ENCODE data around the gene UBE2Z.

DNA sequence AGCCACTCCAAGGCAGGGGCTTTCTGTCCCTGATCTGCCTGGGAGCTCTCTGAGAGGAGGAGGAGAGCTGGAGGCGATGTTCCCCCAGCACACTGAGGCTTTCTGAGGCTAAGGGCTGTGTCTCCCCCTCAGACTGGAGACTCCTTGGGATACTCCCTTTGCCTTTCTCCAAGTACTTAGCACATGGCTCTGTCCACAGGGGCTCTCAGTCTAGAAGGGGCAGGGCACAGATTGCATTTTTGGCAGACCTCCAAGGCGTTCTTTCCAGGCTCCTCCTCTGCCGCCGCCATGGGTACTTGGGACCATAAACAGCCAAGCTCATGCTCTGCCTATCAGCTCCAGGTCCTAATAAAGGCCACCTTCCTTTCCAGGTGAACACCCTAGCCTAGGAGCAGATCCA is 62.0 kb downstream of the UBE2Z start:
- TF ChIP-seq, protein P1, sequence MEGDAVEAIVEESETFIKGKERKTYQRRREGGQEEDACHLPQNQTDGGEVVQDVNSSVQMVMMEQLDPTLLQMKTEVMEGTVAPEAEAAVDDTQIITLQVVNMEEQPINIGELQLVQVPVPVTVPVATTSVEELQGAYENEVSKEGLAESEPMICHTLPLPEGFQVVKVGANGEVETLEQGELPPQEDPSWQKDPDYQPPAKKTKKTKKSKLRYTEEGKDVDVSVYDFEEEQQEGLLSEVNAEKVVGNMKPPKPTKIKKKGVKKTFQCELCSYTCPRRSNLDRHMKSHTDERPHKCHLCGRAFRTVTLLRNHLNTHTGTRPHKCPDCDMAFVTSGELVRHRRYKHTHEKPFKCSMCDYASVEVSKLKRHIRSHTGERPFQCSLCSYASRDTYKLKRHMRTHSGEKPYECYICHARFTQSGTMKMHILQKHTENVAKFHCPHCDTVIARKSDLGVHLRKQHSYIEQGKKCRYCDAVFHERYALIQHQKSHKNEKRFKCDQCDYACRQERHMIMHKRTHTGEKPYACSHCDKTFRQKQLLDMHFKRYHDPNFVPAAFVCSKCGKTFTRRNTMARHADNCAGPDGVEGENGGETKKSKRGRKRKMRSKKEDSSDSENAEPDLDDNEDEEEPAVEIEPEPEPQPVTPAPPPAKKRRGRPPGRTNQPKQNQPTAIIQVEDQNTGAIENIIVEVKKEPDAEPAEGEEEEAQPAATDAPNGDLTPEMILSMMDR (conservative IDR thresholded peaks at IDR 0.05; ENCODE audit: low read depth, low read length), result no peak
- no peak for TF ChIP-seq RAD21 (IDR thresholded peaks at IDR 0.05; ENCODE audit: low read length)
- TF ChIP-seq SMC3 (IDR thresholded peaks at IDR 0.05; ENCODE audit: low read depth, low read length), result no peak
- no peak for TF ChIP-seq MXI1 (IDR thresholded peaks at IDR 0.05; ENCODE audit: borderline replicate concordance, low read depth, low read length)
- no peak for TF ChIP-seq POLR2A (IDR thresholded peaks at IDR 0.05; ENCODE audit: low read depth, low read length)
- no peak for TF ChIP-seq MAZ (IDR thresholded peaks at IDR 0.05; ENCODE audit: borderline replicate concordance, low read depth, low read length)
- no peak for TF ChIP-seq CEBPB (IDR thresholded peaks at IDR 0.05; ENCODE audit: low read depth, low read length)

All from IMR-90 (cell line).